ENCODE measurements around the gene EPHB6.

The EPHB6 gene

DNA sequence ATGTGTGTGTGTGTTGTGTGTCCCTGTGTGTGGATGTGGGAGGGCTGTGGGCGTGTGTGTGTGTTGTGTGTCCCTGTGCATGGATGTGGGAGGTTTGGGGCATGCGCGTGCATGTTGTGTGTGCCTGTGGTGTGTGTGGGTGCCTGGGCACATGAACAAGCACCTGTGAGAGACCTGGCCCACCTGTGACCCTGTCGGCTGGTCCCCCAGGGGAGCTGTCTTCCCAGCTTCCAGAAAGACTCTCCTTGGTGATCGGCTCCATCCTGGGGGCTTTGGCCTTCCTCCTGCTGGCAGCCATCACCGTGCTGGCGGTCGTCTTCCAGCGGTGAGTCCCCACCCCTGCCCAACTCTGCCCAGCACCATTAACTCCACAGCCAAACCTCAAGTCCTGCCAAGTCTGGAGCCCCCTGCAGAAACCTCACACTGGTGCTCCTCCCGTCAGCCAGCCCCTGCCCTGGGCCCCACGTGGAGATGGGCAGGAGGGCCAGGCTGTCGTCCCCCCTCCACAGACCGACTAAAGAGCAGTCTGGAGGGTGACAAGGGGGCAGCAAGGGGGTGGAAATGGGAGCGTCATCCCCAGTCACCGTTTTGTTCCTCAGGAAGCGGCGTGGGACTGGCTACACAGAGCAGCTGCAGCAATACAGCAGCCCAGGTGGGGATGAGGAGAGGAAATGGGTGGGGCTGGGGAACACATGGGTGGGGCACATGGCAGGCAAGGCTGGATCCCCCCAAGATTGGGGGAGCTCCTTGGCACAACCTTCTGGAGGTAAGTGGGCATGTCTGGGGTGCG is 12.7 kb downstream of the EPHB6 start:
- no peaks in the 10 kb centered on the region for H3K9me3 Mint-ChIP-seq

DNA sequence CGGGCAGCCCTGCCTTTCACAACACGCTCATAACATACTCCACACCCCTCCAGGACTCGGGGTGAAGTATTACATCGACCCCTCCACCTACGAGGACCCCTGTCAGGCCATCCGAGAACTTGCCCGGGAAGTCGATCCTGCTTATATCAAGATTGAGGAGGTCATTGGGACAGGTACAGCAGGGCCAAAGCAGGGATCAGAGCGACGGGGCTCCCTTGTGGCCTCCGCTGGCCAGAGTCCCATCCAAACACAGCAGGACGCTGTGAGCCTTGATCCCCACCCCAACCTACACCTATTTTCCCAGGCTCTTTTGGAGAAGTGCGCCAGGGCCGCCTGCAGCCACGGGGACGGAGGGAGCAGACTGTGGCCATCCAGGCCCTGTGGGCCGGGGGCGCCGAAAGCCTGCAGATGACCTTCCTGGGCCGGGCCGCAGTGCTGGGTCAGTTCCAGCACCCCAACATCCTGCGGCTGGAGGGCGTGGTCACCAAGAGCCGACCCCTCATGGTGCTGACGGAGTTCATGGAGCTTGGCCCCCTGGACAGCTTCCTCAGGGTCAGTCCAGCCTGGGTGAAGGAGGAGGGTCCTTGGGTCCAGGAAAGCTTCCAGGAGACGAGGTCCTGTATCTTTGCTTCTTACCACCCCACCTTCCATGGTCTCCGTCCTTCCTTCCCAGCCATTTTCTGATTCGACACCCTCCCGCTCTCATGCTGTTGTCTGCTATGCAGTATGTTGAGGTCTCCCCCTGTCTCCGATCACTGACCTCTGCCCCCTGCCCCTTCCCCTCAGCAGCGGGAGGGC is 13.5 kb downstream of the EPHB6 start:
- Mint-ChIP-seq H3K4me3 (no peak overlapping the region), H3K27ac (no peak overlapping the region), H3K36me3 (no peaks in the 10 kb centered on the region), H3K4me1 (no peaks in the 10 kb centered on the region), H3K9me3 (no peaks in the 10 kb centered on the region)
- DNase-seq (ENCODE audit: low spot score in 2 of 2) (no peak), ATAC-seq (no peak)

More for the DNA sequence above, 12.7 kb downstream of the EPHB6 start:
- Mint-ChIP-seq H3K4me3 (no peak overlapping the region), H3K4me1 (no peaks in the 10 kb centered on the region), H3K36me3 (no peaks in the 10 kb centered on the region), H3K27ac (peak overlapping the region; percentile 61)
- no peak for DNase-seq (ENCODE audit: low spot score in 2 of 2)
- no peak for ATAC-seq

- no peak for DNase-seq (ENCODE audit: low spot score in 2 of 2)
- H3K4me1 Mint-ChIP-seq, result no peaks in the 10 kb centered on the region
- ATAC-seq, result no peak
- H3K9me3 Mint-ChIP-seq, result no peaks in the 10 kb centered on the region
- no peaks in the 10 kb centered on the region for H3K36me3 Mint-ChIP-seq
- no peak overlapping the region for H3K4me3 Mint-ChIP-seq
- H3K27ac Mint-ChIP-seq, result no peak overlapping the region
These were observed 14.1 kb downstream of the EPHB6 start for GRCh38 chr7:142868986-142869415.

DNA sequence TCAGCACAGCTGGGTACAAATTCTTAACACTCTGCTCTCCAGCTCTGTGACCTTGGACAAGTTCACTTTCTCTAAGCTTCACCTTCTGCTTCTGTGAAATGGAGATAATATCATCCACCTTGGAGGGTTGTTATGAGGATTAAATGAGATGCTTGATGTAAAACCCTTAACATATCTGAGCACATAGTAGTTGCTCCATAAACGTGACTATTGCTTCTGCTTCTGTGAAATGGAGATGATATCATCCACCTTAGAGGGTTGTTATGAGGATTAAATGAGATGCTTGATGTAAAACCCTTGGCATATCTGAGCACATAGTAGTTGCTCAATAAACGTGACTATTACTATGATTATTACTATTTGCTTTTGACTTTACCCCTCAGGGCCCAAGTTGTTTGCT is 14.6 kb downstream of the EPHB6 start:
- Mint-ChIP-seq H3K4me3 (no peak overlapping the region), H3K36me3 (no peaks in the 10 kb centered on the region), H3K27ac (no peak overlapping the region), H3K9me3 (no peaks in the 10 kb centered on the region), H3K4me1 (no peaks in the 10 kb centered on the region)
- no peak for DNase-seq (ENCODE audit: low spot score in 2 of 2)
- ATAC-seq, result no peak

DNA sequence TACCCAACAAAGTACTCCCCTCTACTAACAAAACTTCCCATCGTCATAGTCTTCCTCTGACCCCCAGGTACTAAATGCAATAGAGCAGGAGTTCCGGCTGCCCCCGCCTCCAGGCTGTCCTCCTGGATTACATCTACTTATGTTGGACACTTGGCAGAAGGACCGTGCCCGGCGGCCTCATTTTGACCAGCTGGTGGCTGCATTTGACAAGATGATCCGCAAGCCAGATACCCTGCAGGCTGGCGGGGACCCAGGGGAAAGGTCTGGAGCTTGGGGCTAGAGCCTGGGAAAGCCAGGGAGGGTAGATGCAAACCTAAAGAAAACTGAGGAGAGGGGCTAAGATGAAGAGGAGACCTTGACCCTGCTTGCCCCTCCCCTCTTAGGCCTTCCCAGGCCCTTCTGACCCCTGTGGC is 15.3 kb downstream of the EPHB6 start:
- H3K27ac Mint-ChIP-seq, result no peak overlapping the region
- H3K4me1 Mint-ChIP-seq, result no peaks in the 10 kb centered on the region
- ATAC-seq (no peak), DNase-seq (ENCODE audit: low spot score in 2 of 2) (no peak)
- no peaks in the 10 kb centered on the region for H3K9me3 Mint-ChIP-seq
- no peaks in the 10 kb centered on the region for H3K36me3 Mint-ChIP-seq
- H3K4me3 Mint-ChIP-seq, result no peak overlapping the region

DNA sequence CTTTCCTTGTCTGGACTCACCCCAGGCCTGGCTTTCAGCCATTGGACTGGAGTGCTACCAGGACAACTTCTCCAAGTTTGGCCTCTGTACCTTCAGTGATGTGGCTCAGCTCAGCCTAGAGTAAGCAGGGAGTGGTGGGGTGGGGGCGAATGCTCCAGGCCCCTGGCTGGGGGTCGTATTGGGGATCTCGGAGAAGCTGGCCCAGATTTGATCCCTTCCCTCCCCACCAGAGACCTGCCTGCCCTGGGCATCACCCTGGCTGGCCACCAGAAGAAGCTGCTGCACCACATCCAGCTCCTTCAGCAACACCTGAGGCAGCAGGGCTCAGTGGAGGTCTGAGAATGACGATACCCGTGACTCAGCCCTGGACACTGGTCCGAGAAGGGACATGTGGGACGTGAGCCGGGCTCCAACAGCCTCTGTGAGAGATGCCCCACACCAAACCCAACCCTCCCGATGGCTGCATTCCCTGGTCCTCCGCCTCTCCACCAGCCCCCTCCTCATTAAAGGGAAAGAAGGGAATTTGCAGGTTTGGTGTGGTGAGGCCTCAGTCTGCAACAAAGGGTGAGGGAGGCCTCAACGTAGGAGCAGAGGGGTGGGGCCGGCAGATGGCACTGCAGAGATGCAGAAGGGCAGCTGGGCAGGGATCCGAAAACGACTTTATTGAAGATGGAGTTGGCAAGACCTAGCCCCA is 15.8 kb downstream of the EPHB6 start:
- no peak for DNase-seq (ENCODE audit: low spot score in 2 of 2)
- Mint-ChIP-seq H3K27ac (peak overlapping the region; percentile 52), H3K9me3 (no peaks in the 10 kb centered on the region), H3K4me1 (no peaks in the 10 kb centered on the region), H3K4me3 (no peak overlapping the region), H3K36me3 (no peaks in the 10 kb centered on the region)
- ATAC-seq, result no peak

DNA sequence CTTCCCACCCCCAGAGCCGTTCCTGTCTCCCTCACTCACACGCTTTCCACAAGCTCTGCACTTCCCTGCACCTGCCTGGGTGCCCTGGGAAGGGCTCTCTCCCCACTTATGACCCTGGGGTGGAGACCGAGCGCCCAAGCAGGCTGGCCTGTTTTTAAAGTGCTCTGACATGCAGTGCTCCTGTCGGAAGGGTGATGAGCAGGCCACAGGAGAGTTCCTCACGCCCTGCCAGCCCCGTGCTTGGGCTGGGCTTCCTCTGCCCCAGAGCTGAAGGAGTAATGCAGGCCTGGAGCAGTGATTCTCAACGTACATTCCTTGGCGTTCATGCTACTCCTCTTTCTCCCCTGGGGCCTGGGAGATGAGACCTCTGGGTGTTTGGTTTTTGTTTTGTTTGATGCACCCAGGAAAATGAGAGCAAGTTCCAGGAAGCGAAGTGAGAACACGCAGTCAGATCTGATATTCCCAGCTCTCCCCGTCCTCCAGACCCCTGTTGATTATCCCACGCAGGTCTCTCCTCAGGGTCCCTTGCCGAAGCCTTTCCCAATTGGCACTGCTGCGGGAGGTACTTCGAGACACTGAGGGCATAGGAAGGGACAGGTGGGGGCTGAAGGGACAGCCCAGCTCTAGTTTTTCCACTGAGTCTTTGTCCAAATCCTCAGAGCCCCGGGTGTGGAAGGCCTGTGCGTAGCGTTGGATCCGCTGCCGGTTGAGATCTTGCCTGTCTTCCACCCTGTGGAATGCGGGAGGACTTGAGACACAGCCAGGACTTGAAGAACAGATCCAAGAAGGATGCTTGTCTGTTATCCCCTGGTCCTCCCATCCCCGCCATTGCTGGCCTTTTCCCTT is 16.6 kb downstream of the EPHB6 start:
- ATAC-seq (no peak), DNase-seq (ENCODE audit: low spot score in 2 of 2) (no peak)
- H3K9me3 Mint-ChIP-seq, result no peaks in the 10 kb centered on the region
- H3K4me1 Mint-ChIP-seq, result no peaks in the 10 kb centered on the region
- H3K27ac Mint-ChIP-seq, result peak overlapping the region; percentile 52
- H3K4me3 Mint-ChIP-seq, result no peak overlapping the region
- H3K36me3 Mint-ChIP-seq, result no peaks in the 10 kb centered on the region

DNA sequence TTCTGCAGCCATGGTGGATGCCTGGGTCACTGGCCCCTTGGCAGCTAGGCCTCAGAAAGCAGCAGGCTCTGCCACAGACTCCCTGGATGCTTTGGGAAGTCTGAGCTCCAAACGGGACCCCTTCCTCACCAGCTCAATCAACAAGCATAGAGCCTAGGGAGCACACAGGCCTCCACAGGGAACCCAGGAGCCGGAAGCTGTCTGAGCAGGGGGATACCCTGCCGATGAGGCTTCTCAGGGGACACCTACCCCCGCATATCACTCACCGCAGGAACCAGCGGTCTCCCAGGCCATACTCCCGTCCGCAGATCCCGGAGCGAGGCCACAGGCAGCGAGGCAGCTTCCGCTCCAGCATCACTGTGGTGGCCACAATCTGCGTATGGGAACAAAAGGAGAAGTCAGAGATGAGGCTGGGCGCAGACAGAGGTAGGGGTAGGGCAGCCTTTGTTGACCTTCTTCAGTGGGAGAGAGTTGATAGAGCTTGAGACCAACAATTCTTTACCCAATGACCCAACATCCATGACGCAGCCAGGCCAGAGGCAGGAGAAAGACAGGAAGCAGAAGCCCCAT is 17.3 kb downstream of the EPHB6 start:
- DNase-seq (ENCODE audit: low spot score in 2 of 2), result no peak
- ATAC-seq, result no peak
- Mint-ChIP-seq H3K4me1 (no peaks in the 10 kb centered on the region), H3K27ac (no peak overlapping the region), H3K9me3 (no peaks in the 10 kb centered on the region), H3K4me3 (no peak overlapping the region), H3K36me3 (no peaks in the 10 kb centered on the region)

GRCh38 chr7:142873281-142873784 is 18.5 kb downstream of the EPHB6 start:
- H3K27ac Mint-ChIP-seq, result no peak overlapping the region
- DNase-seq (ENCODE audit: low spot score in 2 of 2) (peak in 1 of 2 donors; percentile 58), ATAC-seq (peak; percentile 49)
- H3K4me1 Mint-ChIP-seq, result no peaks in the 10 kb centered on the region
- no peaks in the 10 kb centered on the region for H3K36me3 Mint-ChIP-seq
- H3K4me3 Mint-ChIP-seq, result no peak overlapping the region
- H3K9me3 Mint-ChIP-seq, result no peaks in the 10 kb centered on the region

- H3K9me3 Mint-ChIP-seq, result no peaks in the 10 kb centered on the region
- no peaks in the 10 kb centered on the region for H3K36me3 Mint-ChIP-seq
- H3K27ac Mint-ChIP-seq, result no peak overlapping the region
- ATAC-seq, result no peak
- no peaks in the 10 kb centered on the region for H3K4me1 Mint-ChIP-seq
- no peak overlapping the region for H3K4me3 Mint-ChIP-seq
- DNase-seq (ENCODE audit: low spot score in 2 of 2), result no peak
These were observed 19.0 kb downstream of the EPHB6 start for GRCh38 chr7:142873871-142874270.

- no peak for ATAC-seq
- Mint-ChIP-seq H3K9me3 (no peaks in the 10 kb centered on the region), H3K27ac (no peak overlapping the region), H3K4me3 (no peak overlapping the region), H3K4me1 (no peaks in the 10 kb centered on the region), H3K36me3 (no peaks in the 10 kb centered on the region)
- DNase-seq (ENCODE audit: low spot score in 2 of 2), result no peak
These were observed 19.5 kb downstream of the EPHB6 start for GRCh38 chr7:142874409-142874808.

- no peak for ATAC-seq
- H3K9me3 Mint-ChIP-seq, result no peaks in the 10 kb centered on the region
- H3K4me1 Mint-ChIP-seq, result no peaks in the 10 kb centered on the region
- no peak overlapping the region for H3K4me3 Mint-ChIP-seq
- no peaks in the 10 kb centered on the region for H3K36me3 Mint-ChIP-seq
- no peak overlapping the region for H3K27ac Mint-ChIP-seq
- DNase-seq (ENCODE audit: low spot score in 2 of 2), result no peak
These were observed 20.0 kb downstream of the EPHB6 start for GRCh38 chr7:142874837-142875236.

- DNase-seq (ENCODE audit: low spot score in 2 of 2) (no peak), ATAC-seq (no peak)
- H3K4me3 Mint-ChIP-seq, result no peak overlapping the region
- no peak overlapping the region for H3K27ac Mint-ChIP-seq
- no peaks in the 10 kb centered on the region for H3K36me3 Mint-ChIP-seq
- H3K9me3 Mint-ChIP-seq, result no peaks in the 10 kb centered on the region
- no peaks in the 10 kb centered on the region for H3K4me1 Mint-ChIP-seq
These were observed 20.6 kb downstream of the EPHB6 start for GRCh38 chr7:142875456-142875855.

DNA sequence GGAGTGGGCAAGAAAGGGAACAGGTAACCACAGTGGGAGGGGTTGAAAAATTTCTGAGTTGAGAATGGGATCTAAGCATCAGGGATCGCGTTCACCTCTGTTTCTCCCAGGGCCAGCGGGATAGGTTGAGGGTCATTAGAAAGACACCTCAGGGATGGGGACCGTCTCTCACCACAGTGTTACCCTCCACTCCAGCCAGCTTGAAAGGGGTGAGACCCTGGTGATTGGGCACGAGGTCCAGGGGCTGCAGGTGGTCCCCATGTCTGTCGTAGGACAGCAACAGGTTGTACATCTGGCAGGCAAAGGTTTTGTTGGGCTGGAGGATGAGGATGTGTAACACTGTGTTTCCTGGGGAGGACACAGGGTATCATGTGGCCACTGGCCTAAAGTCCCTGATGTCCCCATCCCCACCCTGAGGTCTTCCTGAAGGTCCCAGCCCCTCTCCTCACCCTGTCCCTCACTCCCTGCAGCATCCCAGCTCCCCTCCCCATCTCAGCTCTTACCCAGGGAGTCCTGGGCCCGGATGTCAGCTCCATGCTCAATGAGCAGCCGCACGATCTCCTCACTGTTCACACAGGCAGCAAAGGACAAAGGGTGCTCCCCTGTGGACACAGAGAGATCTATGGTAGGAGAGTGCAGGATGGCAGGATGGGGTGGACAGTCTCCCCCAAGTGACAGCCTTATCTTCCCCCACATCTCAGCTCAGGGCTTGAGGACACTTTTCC is 21.5 kb downstream of the EPHB6 start:
- DNase-seq (ENCODE audit: low spot score in 2 of 2) (no peak), ATAC-seq (peak; percentile 4)
- H3K9me3 Mint-ChIP-seq, result no peaks in the 10 kb centered on the region
- H3K4me1 Mint-ChIP-seq, result no peaks in the 10 kb centered on the region
- no peak overlapping the region for H3K4me3 Mint-ChIP-seq
- H3K27ac Mint-ChIP-seq, result no peak overlapping the region
- H3K36me3 Mint-ChIP-seq, result no peaks in the 10 kb centered on the region

Measured in stimulated activated effector memory CD8-positive, alpha-beta T cell treated with anti-CD3 and anti-CD28 coated beads, Interleukin-12 subunit alpha, Interleukin-12 subunit beta, amount 100 ng/mL, for 72 hours (primary cell).